Hepatocyte (in vitro differentiated cells): ENCODE data around the gene SCTR.

Experiments used
- CTCF ChIP-seq: fragments of 200-600 bp; sonication (generic); IDR thresholded peaks from 2 replicates; pipeline ENCODE4 v1.5.1; 2016; ENCODE audit warnings: antibody characterized with exemption, mild to moderate bottlenecking; ENCODE audit not compliant: poor library complexity
- EZH2 ChIP-seq: fragments of 200-600 bp; sonication (generic); IDR thresholded peaks from 2 replicates; pipeline ENCODE4 v1.6.1; 2016; ENCODE audit warnings: antibody characterized with exemption, mild to moderate bottlenecking, borderline replicate concordance
- EZH2phosphoT487 ChIP-seq: fragments of 200-600 bp; sonication (generic); IDR thresholded peaks from one replicate; pipeline ENCODE4 v1.6.1; 2018; ENCODE audit warnings: antibody characterized with exemption, mild to moderate bottlenecking, low read depth, moderate library complexity; ENCODE audit not compliant: unreplicated experiment, severe bottlenecking

GRCh38 chr2:119490106-119490505 is 34.2 kb downstream of the SCTR start:
- TF ChIP-seq CTCF (no peak), EZH2phosphoT487 (no peak), EZH2 (no peak)
